ENCODE data around the gene ECSCR. TPM values are rescaled to one million over a fixed set of nuclear protein-coding genes. Genes with fewer than 3 reads are reported as not detected.

Gene ECSCR
- total and polyA plus RNA-seq, 2 donors (not counting 1 experiment from before 2014, with no cell fraction given), result not detected

GRCh38 chr5:139445325-139446170 lies 17.0 kb downstream of the ECSCR start:
- no peak overlapping the region for H3K27ac ChIP-seq (ENCODE audit: low read length in 2 of 2)
- DNase-seq (no peak), ATAC-seq (ENCODE audit: low read depth) (no peak)
- WGBS (ENCODE audit: insufficient coverage), result 81% methylated on average over 5 of the region's 7 CpGs
- H4K20me1 ChIP-seq (ENCODE audit: control insufficient read depth, insufficient read depth, low read length, poor library complexity, severe bottlenecking), result no peaks in the 10 kb centered on the region
- H2AFZ ChIP-seq (ENCODE audit: insufficient read depth, low read depth, low read length, poor library complexity, severe bottlenecking), result no peak overlapping the region
- H3K27me3 ChIP-seq (replicated peaks in 1 of 4; ENCODE audit: control extremely low read depth in 1 of 4, control insufficient read depth in 3 of 4, insufficient read depth in 4 of 4, low read length in 3 of 4), result no peaks in the 10 kb centered on the region
- H3K4me3 ChIP-seq (ENCODE audit: control extremely low read depth in 1 of 5, extremely low read depth in 1 of 5, insufficient read depth in 1 of 5, low read depth in 2 of 5, low read length in 4 of 5), result no peak overlapping the region
- no peak for TF ChIP-seq EZH2 (IDR thresholded peaks at IDR 0.05; ENCODE audit: borderline replicate concordance, insufficient read depth, low read depth, low read length, poor library complexity, severe bottlenecking)
- TF ChIP-seq CTCF (IDR thresholded peaks at IDR 0.05), result no peak
- no peaks in the 10 kb centered on the region for H3K9me3 Mint-ChIP-seq (ENCODE audit: insufficient read depth)
- H3K9me3 ChIP-seq (ENCODE audit: control extremely low read depth in 1 of 3, control insufficient read depth in 2 of 3, insufficient read depth in 1 of 3, low read length in 2 of 3), result no peaks in the 10 kb centered on the region
- no peak overlapping the region for H3K27ac Mint-ChIP-seq
- no peaks in the 10 kb centered on the region for H3K4me1 ChIP-seq (ENCODE audit: control insufficient read depth in 2 of 2, insufficient read depth in 2 of 2, low read length in 2 of 2)
- H3K79me2 ChIP-seq (ENCODE audit: control insufficient read depth, insufficient read depth, low read length), result no peaks in the 10 kb centered on the region
- no peak overlapping the region for H3K4me3 Mint-ChIP-seq
- peaks cover 3% of the 10 kb centered on the region for H3K4me1 Mint-ChIP-seq
- intact Hi-C loops (cut with micrococcal nuclease), result no loop called here
- H3K36me3 ChIP-seq (replicated peaks in 1 of 2; ENCODE audit: control extremely low read depth in 1 of 2, control insufficient read depth in 1 of 2, extremely low read depth in 1 of 2, insufficient read depth in 2 of 2, low read length in 1 of 2), result no peaks in the 10 kb centered on the region
- no peak overlapping the region for H3K9ac ChIP-seq (ENCODE audit: low read length)
- no peak overlapping the region for H3K4me2 ChIP-seq (replicated peaks; ENCODE audit: low read depth, low read length, poor library complexity, severe bottlenecking)
- H3K27me3 Mint-ChIP-seq, result peaks cover 3% of the 10 kb centered on the region
- POLR2A ChIA-PET, result interaction anchor here (0.6 kb wide), 1 partner anchor 15 kb away, joined by 5 read pairs; no protein-coding TSS in a partner anchor
- CTCF ChIA-PET, result interaction anchor here (1.0 kb wide), 1 partner anchor 68 kb away, joined by 3 read pairs; no protein-coding TSS in a partner anchor

- Histone ChIP-seq H3K36me3 (replicated peaks in 1 of 2; ENCODE audit: control extremely low read depth in 1 of 2, control insufficient read depth in 1 of 2, extremely low read depth in 1 of 2, insufficient read depth in 2 of 2, low read length in 1 of 2) (no peaks in the 10 kb centered on the region), H3K4me2 (replicated peaks; ENCODE audit: low read depth, low read length, poor library complexity, severe bottlenecking) (no peak overlapping the region), H3K4me3 (ENCODE audit: control extremely low read depth in 1 of 5, extremely low read depth in 1 of 5, insufficient read depth in 1 of 5, low read depth in 2 of 5, low read length in 4 of 5) (no peak overlapping the region), H3K9me3 (ENCODE audit: control extremely low read depth in 1 of 3, control insufficient read depth in 2 of 3, insufficient read depth in 1 of 3, low read length in 2 of 3) (no peaks in the 10 kb centered on the region), H3K9ac (ENCODE audit: low read length) (no peak overlapping the region), H3K27ac (ENCODE audit: low read length in 2 of 2) (no peak overlapping the region), H3K4me1 (ENCODE audit: control insufficient read depth in 2 of 2, insufficient read depth in 2 of 2, low read length in 2 of 2) (peaks cover 5 to 6% of the 10 kb centered on the region in 2 donors), H4K20me1 (ENCODE audit: control insufficient read depth, insufficient read depth, low read length, poor library complexity, severe bottlenecking) (no peaks in the 10 kb centered on the region), H2AFZ (ENCODE audit: insufficient read depth, low read depth, low read length, poor library complexity, severe bottlenecking) (no peak overlapping the region), H3K79me2 (ENCODE audit: control insufficient read depth, insufficient read depth, low read length) (no peaks in the 10 kb centered on the region), H3K27me3 (replicated peaks in 1 of 4; ENCODE audit: control extremely low read depth in 1 of 4, control insufficient read depth in 3 of 4, insufficient read depth in 4 of 4, low read length in 3 of 4) (no peaks in the 10 kb centered on the region)
- Mint-ChIP-seq H3K27ac (no peak overlapping the region), H3K9me3 (ENCODE audit: insufficient read depth) (no peaks in the 10 kb centered on the region), H3K4me1 (peaks cover 9% of the 10 kb centered on the region), H3K4me3 (no peak overlapping the region), H3K27me3 (peaks cover 3% of the 10 kb centered on the region)
- CTCF ChIA-PET, result interaction anchor here (1.1 kb wide), 1 partner anchor 21 kb away, joined by 3 read pairs; no protein-coding TSS in a partner anchor
- 100% methylated on average over 1 of the region's 4 CpGs for WGBS (ENCODE audit: insufficient coverage)
- DNase-seq (no peak), ATAC-seq (ENCODE audit: low read depth) (no peak)
- POLR2A ChIA-PET, result no interaction called here
- TF ChIP-seq EZH2 (IDR thresholded peaks at IDR 0.05; ENCODE audit: borderline replicate concordance, insufficient read depth, low read depth, low read length, poor library complexity, severe bottlenecking) (no peak), CTCF (IDR thresholded peaks at IDR 0.05) (no peak)
- intact Hi-C loops (cut with micrococcal nuclease), result no loop called here
These were observed 18.6 kb downstream of the ECSCR start for GRCh38 chr5:139443831-139444453.

Data from B cell (primary cell).